Fibroblast of skin of scalp (primary cell): Measurements from ENCODE around the gene NUDT14.

Experiments
- DNase-seq: peaks from one replicate; pipeline ENCODE4 v3.0.0-alpha.2; 2013

NUDT14 gene

DNA sequence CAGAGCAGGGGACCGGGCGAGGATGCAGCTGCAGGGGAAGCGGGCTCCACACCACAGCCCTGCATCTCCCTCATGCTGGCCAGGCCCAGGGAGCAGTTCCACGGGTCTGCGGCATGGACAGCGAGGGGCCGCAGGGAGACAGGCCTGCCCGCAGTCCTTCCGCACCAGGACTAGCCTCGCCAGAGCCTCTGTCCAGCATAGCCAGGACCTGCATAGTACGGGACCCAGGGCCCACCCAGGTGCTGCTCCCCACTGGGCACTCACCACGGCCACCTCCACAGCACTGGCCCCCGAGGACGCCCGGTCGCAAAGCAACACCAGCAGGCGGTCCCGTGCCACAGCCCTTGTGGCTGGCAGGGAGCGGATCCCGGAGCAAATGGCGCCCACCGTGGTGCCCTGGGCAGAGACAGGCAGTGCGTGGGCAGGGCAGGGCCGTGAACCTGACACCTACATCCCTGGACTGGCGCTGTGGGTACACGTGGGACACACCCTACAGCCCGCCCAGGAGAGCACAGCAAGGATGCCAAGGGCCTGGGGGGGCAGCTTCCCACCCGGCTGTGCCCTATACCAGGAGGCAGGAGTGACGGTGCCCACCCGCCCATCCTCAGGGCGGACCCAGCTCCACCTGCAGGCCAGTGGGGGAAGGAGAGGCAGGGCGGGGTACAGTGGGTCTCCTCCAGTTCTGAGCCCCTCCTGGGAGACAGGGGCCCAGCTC lies 36.3 kb downstream of the NUDT14 start:
- no peak for DNase-seq

DNA sequence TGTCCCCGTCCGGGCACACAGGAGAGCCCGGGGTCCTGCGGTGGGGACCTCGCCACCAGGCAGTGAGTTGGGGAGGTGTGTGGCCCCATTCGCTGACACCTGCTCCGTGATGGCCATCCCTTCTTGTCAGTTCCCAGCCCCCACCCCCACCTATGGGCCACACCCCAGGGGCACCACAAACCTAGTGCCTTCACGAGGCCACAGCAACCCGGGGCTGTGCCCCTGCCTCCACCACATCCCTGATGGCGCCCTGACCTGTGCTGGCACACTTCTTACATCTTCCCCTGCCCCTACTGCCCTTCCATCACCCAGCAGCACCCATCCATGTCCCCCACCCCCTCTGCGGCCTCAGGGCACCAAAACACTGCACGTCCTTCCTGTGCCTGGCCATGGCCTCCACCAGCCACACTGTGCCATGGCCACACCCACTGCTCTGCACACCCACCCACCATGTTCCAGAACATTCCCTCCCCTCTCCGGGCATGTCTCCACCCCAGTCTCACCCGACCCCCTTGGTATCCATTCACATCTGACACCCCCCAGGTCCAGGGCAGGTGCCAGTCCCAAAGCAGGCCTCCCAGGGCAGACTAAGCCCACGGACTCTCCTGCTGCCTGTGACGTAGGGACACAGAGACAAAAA lies 37.0 kb downstream of the NUDT14 start:
- DNase-seq = no peak

DNA sequence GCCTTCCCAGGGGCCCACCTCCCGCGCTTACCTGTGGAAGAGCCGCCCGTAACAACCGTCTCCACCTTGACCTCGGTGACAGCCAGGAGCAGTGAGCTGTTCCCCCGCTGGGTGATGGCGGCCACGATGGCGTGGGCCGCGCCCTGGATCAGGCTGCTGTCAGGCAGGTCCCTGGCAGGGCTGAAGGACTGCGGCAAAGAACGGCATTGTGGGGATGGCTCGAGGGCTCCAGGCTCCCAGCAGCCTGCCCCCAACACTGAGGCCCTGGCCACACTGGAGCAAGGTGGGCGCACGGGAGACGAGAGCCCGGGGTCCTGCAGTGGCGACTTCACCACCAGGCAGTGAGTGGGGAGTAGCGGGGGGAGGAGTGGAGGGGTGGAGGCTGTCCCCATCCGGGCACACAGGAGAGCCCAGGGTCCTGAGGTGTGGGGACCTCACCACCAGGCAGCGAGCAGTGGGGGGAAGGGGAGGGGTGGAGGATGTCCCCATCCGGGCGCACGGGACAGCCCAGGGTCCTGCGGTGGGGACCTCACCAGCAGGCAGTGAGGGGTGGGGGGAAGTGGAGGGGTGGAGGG lies 37.6 kb downstream of the NUDT14 start:
- no peak for DNase-seq

DNA sequence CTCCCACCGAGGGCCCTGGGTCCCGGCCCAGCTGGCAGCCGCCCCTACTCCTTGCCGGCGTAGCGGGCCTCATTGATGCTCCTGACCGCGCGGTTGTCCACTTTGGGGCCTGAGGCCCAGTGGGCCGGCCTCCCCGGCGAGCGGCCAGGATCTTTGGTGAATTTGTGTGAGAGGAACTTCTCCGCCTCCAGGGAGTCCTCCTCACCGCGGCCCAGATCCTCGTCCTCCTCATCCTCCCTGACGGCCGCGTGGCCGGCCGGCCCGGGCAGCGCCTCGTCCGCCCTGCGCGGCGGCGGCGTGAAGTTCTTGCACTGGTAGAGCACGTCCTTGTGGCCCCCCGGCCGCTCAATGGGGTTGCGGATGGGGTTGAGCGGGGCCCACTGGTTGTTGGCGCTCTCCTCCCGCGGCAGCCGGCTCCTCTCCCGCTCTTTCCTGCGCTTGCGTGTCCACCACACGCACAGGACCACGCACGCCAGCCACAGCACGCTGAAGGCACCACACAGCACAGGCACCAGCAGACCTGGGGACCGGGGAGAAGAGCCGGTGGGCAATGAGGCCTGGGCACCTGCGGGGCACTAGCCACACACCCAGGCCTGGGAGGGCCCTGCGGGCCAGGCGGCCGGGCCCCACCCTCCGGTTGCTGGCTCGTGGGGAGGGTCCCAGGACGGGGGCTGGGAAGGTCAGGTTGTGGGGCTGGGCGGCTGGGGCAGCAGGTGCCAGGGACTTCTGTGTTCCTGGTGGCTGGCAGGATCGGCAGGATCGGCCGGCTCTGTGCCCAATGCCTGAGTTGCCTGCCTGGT lies 38.3 kb downstream of the NUDT14 start:
- DNase-seq = no peak

DNA sequence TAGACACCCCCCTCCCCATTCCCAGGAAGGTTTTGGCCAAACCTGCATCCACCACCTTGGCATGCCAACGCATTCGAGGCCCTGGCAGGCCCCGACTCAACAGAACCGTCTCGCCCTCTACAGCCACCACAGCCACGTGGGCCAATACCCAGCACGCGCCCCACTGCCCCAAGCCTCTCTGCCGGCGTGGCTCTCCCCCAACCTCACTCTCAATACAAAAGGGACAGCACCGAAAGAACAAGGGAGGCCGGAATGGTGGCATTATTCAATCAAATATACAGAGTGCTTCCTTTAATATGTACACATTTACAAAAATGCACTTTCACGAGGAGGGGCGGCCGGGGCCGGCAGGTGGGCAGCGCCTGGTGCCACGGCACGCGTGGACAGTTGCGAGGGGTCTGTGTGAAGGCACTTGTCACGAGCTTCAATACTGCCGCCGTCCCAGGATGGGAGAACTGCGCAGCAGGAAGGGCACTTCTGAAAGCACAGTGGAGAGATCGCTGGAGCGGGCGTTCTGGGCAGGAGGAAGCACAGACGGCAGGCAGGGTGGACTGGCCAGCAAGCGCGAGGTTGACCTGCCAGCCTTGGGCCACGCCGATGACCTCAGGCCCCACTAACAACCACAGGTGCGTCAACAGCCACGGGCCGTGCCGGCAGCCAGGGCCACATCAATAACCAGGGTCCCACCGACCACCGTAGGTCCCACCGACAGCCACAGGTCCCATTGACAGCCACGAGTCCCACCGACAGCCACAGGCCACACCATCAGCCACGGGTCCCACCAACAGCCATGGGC lies 39.4 kb downstream of the NUDT14 start:
- no peak for DNase-seq

DNA sequence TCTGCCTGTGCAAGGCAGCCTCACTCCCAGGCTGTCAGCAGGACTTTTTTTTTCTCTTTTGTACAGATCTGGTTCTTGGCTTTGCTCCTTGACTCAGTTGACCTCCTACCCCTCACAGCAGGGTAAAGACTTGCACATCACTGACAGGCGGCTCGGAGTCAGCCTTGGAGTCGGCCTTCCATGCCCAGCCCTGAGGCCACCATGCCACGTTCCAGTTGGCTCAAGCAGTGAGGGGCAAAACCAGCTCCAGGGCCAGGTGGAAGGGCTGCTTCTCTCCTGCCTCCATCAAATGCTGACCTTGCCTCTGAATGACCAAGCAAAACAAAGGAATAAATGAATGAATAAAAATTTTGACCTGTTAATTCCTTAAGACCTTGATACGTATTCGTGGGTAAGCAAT lies 40.1 kb downstream of the NUDT14 start:
- DNase-seq = no peak

DNA sequence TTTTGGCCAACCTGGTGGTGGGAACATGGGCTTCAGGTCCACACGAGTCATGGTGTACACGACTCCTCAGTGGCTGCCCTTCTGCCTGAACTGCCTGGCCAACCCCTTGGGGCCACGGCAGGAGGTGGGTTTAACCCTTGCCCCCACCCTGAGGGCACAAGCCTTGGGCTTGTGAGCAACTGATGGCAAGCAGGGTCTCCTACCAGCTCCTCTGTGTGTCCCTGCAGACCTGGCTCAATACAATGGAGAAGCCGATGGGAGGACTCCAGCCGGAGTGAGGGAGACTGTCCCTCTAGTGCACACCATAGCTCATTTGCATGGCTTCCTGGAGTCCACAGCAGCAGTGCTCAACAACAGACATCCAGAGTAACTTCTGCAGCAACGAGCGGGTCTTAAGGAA lies 40.5 kb downstream of the NUDT14 start:
- DNase-seq = no peak

DNA sequence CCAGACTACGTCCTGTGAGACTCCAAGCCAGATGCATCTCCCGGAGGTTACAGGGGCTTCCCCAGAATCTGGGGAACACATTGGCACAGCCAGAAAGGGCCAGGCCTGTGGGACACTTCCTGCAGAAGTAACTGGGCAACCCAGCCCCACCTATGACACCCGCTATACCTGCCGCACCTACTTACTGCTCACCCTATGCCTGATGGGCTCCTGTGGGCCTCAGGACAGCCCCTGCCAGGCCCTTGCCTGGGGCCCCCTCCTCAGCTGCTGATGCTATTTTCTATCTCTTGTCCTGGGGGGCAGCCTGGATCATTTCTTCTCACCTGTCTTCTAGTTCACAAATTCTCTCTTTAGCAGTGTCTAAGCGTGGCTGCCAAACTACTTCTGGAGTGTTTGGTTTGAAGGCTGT lies 41.3 kb downstream of the NUDT14 start:
- DNase-seq = no peak

DNA sequence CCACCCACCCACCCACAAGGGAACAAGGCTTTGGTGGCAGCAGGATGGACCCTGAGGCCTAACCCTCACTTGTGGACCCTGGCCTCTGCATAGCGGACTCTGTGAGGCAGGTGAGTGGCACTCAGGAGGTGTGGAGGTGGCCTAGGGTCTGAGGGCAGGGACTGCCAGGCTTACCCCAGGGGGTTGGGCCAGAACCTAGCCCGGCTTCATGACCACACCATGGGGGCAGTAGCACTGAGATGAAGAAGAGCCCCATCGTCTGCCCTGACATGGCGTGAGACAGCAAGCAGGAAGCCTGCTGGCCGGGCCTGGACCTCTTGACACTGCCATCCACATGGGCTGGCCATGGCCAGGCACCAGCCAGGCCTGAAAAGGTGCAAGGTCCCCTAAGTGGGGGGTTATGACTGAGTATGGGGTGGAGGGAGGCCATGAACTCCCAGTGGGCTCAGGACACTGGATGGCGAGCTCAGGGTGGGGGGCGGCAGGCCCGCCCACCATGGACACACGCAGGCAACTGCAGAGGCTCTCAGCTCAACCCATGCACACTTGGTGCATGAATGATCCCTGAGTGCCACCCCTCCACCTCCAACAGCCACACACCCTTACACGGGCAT lies 41.8 kb downstream of the NUDT14 start:
- DNase-seq = no peak

DNA sequence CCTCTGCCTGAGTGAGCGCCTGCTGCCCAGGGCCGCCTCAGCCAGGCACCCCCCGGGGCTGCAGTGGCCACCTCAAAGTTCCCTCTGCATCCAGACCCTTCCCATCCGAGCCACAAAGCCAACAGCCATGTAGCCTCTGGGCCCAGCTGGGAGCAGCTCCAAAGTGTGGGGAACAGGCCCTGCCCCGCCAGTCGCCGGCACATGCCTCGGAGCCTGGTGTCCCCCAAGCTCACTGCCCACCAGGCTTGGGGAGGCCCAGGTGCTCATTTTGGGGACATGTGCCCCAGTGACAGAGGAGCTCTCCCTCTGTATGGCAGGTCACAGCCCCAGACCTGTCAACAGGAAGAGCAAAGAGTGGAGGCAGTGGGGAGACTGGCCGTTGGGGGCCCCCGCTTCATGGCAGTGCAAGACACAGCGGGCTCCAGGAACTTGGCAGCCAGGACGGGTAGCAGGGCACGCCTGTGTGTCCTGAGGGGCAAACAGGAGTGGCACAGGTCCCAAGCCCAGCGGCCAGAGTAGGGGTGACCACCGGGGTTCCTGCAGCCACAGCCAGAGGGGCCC lies 42.5 kb downstream of the NUDT14 start:
- DNase-seq = no peak

DNA sequence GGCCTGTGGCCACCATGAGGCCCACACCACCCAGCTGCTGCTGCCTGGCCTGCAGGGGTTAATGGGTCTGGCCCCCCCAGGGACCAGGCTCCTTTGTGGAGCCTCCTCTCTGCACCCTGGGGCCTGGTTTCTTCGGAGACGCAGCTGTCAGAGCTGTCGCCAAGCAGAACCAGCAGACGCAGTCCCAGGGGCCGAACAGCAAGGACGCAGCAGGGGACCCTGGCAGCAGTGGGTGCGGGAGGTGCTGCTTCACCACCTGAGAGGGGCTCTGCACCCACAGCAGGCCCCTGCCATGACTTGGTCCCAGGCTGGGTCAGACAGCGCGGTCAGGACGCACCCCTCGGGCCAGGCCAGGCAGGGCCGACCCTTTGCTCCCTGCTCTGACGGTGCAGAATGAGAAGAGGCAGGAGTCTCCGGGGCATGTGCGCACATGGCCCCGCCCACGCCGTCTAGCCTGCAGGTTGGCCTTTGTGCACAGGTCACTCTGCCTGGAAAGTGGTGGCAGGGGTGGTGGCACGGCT lies 43.0 kb downstream of the NUDT14 start:
- DNase-seq = no peak

DNA sequence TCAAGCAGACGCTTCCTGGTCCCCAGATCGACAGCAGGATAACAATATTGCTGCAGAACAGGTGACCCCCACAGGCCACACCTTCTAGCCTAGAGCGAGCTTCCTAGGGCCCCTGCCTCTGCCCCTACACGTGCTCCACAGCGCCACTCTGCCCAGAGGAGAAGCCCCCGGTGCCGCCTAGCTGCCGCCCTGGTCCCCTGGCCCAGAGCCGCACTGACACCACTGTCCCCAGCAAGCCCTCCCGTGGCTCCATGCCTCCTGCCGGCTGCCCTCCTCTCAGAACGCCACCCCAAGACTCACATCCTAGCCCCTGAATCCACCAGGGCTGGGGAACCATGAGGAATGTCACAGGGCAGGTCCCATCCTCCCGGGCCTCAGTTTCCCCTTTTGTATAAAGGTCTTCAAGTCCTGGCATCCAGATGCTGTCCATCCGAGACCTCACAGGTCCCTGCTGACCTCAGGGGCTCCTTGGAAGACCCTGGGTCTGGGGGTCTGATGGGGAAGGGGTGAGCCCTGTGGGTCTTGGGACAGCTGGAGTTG lies 43.6 kb downstream of the NUDT14 start:
- no peak for DNase-seq

DNA sequence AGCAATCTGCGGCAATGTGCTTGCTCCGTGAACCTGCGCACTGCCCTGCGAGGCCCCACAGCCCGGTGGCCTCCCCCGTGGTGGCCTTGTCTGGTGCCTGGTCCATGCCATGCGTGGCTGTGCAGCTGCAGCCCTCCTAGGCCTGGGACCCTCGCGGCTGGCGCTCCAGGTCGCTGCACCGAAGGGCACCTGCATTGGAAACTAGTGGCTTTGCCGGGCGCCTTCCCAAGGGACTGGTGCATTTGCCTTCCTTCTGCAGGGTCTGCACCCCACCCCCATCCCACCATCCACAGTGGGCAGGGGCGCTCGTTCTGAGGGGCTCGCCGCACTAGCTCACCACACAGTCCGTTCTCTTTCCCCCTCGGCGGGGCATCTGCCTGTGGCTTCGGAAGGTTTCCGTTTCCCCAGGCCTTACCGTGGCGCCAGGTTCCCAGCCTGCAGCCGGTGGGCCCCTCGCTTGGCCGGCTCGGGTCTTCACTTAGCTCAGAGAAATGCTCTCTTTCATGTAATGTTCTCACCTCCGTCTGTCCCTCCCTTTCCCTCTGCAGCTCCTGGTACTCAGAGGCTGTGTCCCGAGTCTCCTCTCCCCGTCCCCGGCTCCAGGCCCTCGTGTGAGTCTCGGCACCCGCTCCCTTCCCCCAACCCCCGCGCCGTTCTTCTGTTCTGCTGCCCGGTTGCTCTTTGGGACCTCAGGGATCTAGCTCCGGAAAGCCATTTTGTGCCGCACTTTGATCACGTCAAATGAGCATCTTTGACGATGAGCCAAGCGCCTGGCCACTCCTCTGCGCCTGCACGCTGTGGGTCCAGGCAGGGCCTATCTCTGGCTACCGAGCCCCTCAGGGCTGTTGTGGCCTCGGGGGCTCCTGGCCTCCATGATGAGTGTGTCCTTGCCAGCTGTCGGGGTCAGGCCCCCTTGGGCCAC lies 44.5 kb downstream of the NUDT14 start:
- no peak for DNase-seq

DNA sequence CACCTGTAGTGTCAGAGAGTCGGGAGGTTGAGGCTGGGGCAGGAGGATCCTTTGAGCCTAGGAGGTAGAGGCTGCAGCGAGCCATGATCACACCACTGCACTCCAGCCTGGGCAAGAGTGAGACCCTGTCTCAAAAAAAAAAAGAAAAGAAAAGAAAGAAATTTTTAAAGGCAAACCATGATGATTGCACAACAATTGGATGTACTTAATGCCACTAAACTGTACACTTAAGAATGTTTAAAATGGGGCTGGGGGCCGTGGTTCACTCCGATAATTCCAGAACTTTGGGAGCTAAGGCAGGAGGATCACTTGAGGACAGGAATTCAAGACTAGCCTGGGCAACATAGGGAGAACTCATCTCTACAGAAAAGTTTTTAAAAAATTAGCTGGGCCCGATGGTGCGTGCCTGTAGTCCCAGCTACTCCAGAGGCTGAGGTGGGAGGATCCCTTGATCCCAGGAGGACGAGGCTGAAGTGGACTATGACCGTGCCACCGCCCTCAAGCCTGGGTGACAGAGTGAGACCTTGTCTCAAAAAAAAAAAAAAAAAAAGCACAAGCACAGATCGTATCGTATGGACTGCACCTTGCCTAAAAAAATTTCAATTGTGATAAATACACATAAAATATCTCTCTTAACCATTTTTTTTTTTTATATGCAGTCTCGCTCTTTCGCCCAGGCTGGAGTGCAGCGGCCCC lies 45.3 kb downstream of the NUDT14 start:
- DNase-seq = no peak

DNA sequence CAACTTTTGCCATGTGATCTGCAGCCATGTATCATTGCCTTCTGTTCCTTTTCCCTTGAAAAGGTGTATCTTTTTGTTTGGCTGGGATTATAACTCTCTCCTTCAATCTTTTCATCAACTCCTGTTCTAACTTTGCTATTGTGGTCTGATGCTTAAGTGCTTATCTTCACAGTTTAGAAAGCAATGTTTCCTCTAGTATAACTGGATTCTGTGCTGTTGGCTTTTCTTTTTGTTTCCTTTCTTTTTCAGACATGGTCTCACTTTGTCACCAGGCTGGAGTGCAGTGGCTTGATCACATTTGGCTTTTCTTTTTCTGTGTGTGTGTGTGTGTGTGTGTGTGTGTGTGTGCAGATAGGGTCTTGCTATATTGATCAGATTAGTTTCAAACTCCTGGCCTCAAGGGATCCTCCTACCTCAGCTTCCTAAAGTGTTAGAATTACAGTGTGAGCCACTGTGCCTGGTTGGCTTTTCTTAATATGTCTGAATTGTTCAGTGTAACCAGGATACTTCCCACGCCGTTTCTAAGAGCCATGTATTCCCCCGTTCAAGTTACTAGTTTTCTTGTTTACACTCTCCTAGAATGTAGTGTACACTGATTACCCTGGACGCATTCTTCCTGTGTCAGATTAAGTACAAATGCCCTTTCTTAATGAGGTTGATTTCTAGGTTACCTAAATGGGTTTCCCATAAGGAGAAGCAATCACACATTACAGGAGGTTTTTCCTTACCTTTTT lies 48.0 kb downstream of the NUDT14 start:
- no peak for DNase-seq

DNA sequence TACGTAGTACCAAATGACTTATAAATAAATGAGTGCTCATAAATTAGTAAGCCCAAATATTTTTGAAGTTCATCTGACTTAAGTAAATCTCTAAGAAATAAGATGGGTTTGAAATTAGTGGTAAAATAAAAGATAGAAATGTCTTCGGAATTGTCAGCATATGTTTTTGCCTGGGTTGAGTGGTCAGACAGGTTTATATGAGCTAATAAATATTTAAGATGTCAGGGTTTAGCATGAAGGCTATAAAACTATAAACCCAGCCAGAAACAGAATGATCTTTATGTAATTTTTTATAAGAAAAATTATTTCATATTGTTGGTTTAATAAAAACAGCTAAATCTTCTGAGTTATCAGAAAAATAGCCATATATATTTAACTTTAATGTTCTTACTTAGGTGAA lies 49.9 kb downstream of the NUDT14 start:
- no peak for DNase-seq

DNA sequence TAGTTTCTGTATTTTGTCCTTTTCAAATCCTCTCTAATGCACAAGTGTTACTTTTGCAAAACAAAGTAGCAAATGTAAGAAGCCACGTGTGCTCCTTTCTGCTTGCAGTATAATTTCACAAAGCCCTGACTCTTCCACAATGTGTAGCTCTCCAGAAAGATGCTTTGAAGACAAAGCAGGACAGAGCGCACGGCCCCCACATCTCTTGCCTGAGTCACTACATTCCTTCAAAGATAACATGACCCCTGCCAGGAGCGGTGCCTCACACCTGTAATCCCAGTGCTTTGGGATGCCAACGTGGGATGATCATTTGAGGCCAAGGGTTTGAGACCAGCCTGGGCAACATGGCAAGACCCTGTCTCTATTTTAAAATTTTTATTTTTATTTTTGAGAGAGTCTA lies 53.1 kb downstream of the NUDT14 start:
- no peak for DNase-seq

DNA sequence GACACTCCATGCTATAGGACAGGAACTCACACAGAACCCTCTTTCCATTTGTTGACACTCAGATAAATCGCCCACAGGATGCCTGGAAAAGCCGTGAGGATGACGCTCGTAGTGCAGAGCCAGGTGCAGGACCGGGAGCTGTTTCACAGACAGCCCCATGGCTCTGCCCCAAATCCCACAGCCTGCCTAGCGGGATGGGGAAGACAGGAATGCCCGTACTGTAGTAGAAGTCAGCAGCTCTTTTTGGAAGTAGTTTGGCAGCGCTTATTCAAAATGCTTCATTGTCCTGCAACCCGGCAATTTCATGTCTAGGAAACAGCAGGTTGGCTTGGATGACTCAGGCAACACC lies 54.2 kb downstream of the NUDT14 start:
- no peak for DNase-seq
